Lower lobe of right lung (tissue), 2 donors: ENCODE data around the gene SSTR3. TPM values are rescaled to one million over a fixed set of nuclear protein-coding genes. Genes with fewer than 3 reads are reported as not detected.

Source experiments
- ATAC-seq, 2 donors: fragments of 200-7000 bp; cut with Tn5 transposase; one replicate each; pipeline ENCODE4 v1.9.1; 2020 to 2022; ENCODE audit warnings: mild to moderate bottlenecking in 2 of 2, moderate library complexity in 2 of 2
- DNase-seq: peaks from one replicate; pipeline ENCODE4 v3.0.0-alpha.2; 2020
- H3K27ac ChIP-seq: fragments of 200-600 bp; one replicate; pipeline ENCODE4 v1.8.0; 2022
- H3K27me3 ChIP-seq: fragments of 200-600 bp; one replicate; pipeline ENCODE4 v1.8.0; 2022; ENCODE audit warnings: low read depth
- H3K36me3 ChIP-seq: fragments of 200-600 bp; one replicate; pipeline ENCODE4 v1.8.0; 2022; ENCODE audit warnings: mild to moderate bottlenecking
- H3K4me1 ChIP-seq: fragments of 200-600 bp; one replicate; pipeline ENCODE4 v1.8.0; 2022
- H3K4me3 ChIP-seq: fragments of 200-600 bp; one replicate; pipeline ENCODE4 v1.8.0; 2022; ENCODE audit warnings: mild to moderate bottlenecking
- H3K9me3 ChIP-seq: fragments of 200-600 bp; one replicate; pipeline ENCODE4 v1.8.0; 2022
- intact Hi-C: fragments of 100-400 bp; cut with DNase I; formaldehyde crosslinking; loops from one replicate; pipeline ENCODE4 v1.11.0; 2022
- long read RNA-seq: library from polyadenylated mRNA; unstranded; transcript quantifications from one replicate; pipeline ENCODE4 v2.0.0, GENCODE V29; 2021
- total RNA-seq: library from RNA; stranded (reverse); fragmentation: NEBNext Ultra II Directional; extraction: Animal tissue kit (Norgen Biotek cat#: 25700); gene quantifications from one replicate; pipeline ENCODE4 v1.2.1, GENCODE V29; 2021
- TF ChIP-seq, protein P1 (sequence below): fragments of 200-600 bp; IDR thresholded peaks from one replicate; pipeline ENCODE4 v1.8.0; 2022; ENCODE audit warnings: antibody characterized with exemption, mild to moderate bottlenecking
- donor health status: DM: no; HTN: yes; CAD: no; lungs with severe emphysema.

SSTR3 gene
- total RNA-seq = not detected
- long read RNA-seq = 0 reads

DNA sequence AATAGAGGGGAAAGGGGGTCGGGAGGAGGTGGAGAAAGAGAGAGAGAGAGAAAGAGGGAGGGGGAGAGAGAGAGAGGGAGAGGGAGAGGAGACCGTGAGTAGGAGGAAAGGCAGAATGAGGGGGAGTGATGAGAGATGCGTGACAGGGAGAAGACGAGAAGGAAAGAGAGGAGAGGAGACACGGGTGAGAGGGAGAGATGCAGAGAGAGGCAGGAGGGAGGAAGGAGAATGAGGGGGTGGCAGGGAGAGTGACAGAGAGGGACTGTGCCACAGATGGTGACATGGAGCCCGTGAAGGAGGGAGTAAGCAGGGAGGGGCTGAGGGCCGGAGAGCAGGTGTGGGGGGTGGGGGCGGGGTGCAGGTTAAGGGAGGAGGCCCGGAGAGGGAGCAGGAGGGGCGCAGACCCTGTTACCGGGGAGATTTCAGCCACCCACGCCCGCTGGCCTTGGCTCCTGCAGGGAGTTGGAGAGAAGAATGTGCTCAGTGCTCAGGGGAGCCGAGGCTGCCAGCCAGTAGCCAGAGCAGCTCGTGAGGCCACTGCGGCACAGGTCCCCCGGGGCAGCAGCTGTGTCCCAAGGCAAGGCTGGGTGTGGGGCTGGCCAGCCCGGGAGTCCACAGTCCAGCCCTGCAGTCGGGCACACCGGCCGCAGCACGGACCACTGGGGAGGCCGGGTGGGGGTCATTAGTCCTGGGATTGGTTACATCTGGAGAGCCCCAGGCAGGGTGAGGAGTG, at the start of gene SSTR3:
Gene SSTR3 (minus strand): TSS at position 304 of the 733 bp plus-strand sequence. CDS start 4,674 bp downstream, outside the sequence.
- no peak within 1 kb of the TSS for H3K4me3 ChIP-seq
- H3K9me3 ChIP-seq = no peaks in the 10 kb centered on the region
- H3K4me1 ChIP-seq = no peaks in the 10 kb centered on the region
- H3K27me3 ChIP-seq = peaks cover 4% of the 10 kb centered on the region
- intact Hi-C loops = no loop called here
- peak; percentile 32 for DNase-seq
- TF ChIP-seq, protein P1, sequence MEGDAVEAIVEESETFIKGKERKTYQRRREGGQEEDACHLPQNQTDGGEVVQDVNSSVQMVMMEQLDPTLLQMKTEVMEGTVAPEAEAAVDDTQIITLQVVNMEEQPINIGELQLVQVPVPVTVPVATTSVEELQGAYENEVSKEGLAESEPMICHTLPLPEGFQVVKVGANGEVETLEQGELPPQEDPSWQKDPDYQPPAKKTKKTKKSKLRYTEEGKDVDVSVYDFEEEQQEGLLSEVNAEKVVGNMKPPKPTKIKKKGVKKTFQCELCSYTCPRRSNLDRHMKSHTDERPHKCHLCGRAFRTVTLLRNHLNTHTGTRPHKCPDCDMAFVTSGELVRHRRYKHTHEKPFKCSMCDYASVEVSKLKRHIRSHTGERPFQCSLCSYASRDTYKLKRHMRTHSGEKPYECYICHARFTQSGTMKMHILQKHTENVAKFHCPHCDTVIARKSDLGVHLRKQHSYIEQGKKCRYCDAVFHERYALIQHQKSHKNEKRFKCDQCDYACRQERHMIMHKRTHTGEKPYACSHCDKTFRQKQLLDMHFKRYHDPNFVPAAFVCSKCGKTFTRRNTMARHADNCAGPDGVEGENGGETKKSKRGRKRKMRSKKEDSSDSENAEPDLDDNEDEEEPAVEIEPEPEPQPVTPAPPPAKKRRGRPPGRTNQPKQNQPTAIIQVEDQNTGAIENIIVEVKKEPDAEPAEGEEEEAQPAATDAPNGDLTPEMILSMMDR = no peak
- no peaks in the 10 kb centered on the region for H3K36me3 ChIP-seq
- ATAC-seq = no peak
- no peak within 1 kb of the TSS for H3K27ac ChIP-seq

DNA sequence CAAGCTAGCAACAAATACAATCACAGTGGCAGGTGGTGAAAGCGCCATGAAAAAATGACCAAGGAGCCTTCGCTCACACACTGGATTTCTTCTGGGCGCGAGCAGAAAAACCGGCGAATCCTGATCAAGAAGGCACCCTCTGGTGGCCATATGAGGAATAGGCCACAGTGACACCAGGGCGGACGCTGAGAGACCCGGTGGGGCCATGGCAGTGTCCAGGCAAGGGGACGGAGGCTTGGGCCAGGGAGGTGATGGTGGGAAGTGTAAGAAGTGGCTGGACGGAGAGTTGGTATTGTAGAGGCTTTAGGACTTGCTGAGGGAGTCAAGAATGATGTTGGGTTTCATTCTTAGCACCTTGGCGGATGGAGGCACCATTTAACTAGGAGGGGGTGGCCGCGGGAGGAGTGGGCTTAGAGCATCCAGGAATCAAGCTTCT, 48.6 kb upstream of the SSTR3 start:
- Histone ChIP-seq H3K4me3 (no peak overlapping the region), H3K9me3 (peaks cover 6% of the 10 kb centered on the region), H3K27ac (no peak overlapping the region), H3K36me3 (no peaks in the 10 kb centered on the region), H3K27me3 (peaks cover 40% of the 10 kb centered on the region), H3K4me1 (peaks cover 9% of the 10 kb centered on the region)
- intact Hi-C loops = no loop called here
- TF ChIP-seq, protein P1 = peak; percentile 94
- peak; percentile 73 for DNase-seq
- ATAC-seq = peak; percentile 80 to 82

DNA sequence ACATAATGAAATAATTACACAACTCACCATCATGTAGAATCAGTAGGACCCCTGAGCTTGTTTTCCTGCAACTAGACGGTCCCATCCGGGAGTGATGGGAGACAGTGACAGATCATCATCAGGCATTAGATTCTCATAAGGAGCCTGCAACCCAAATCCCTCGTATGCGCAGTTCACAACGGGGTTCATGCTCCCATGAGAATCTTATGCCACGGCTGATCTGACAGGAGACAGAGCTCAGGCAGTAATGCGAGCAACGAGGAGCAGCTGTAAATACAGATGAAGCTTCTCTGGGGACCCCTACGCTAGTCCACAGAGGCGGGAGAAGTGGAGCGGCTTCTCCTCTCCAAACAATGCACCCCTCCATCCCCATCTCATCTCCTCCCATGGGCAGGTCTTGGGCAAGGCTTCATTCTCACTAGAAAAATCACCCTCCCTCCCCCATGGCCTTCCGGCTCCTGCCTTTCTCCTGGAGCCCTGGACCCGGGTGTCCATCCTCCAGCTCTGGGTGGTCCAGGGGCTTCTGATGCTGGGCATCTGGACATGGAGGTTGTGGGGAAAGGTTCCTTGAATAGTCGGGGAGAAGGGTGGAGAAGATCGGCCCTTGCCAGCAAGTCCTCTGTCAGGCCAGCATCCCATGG, 48.0 kb upstream of the SSTR3 start:
- Histone ChIP-seq H3K4me1 (peaks cover 9% of the 10 kb centered on the region), H3K36me3 (no peaks in the 10 kb centered on the region), H3K9me3 (peaks cover 6% of the 10 kb centered on the region), H3K27me3 (peaks cover 46% of the 10 kb centered on the region), H3K4me3 (no peak overlapping the region), H3K27ac (no peak overlapping the region)
- TF ChIP-seq, protein P1 = no peak
- intact Hi-C loops = no loop called here
- DNase-seq = peak; percentile 13
- ATAC-seq = no peak

DNA sequence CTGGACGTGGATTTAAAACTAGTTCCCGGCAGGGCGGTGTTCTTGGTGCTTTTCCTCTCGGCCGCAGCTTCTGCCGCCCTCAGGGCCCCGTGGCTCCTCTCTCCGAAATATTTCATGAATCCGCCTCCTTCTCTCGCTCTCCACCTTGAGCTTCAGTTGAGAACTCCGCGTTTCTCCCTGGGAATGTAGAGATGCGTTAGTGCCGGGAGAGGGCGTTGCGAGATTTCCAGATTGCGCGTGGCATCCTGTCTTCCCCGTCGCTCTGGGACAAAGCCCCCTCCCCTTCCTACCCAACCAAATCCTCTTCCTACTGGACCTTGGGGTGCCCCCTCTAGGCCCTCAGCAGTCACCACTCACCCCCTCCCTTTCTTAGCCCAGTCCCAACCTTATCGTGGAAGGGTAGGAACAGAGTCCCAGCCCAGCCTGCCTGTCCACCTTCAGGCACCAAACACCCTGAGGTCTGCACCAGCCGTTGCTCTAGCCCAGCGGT, 47.3 kb upstream of the SSTR3 start:
- Histone ChIP-seq H3K27ac (no peak overlapping the region), H3K9me3 (peaks cover 6% of the 10 kb centered on the region), H3K4me3 (no peak overlapping the region), H3K36me3 (no peaks in the 10 kb centered on the region), H3K27me3 (peaks cover 51% of the 10 kb centered on the region), H3K4me1 (peaks cover 9% of the 10 kb centered on the region)
- ATAC-seq = peak; percentile 30 to 42
- intact Hi-C loops = no loop called here
- peak; percentile 46 for DNase-seq
- TF ChIP-seq, protein P1 = peak; percentile 41

DNA sequence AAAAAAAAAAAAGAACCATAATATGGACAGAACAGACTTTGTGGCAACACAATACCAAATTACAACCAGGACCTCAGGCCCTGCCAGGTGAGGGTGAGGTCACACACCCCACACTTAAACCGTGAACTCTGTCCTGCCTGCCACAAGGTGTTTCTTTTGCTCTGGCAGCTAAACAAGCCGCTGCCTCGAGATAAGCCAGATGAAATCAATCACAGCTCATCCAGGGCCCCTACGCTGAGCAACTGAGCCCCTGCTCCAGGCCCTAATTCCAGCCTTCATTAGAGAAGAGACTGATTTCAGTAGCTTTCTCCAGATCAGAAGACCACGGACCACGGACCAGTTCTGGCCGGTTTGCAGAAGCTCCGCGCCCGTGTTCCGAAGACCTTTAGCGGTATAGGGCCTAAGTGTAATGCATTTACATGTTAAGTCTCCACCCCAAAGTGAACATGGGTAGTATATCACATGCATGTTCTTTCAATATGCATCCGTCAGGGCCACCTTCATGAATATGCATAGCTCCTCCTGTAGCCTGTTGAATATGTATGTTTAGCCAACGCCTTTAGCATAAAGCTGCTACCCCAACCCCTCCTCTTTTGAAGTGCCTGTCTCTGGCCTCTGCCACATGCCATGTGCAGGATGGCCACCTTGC, 46.6 kb upstream of the SSTR3 start:
- H3K27ac ChIP-seq = no peak overlapping the region
- ATAC-seq (no peak), DNase-seq (peak; percentile 7)
- peaks cover under 1% of the 10 kb centered on the region for H3K9me3 ChIP-seq
- no peaks in the 10 kb centered on the region for H3K36me3 ChIP-seq
- peaks cover 9% of the 10 kb centered on the region for H3K4me1 ChIP-seq
- no peak overlapping the region for H3K4me3 ChIP-seq
- intact Hi-C loops = no loop called here
- TF ChIP-seq, protein P1 = no peak
- H3K27me3 ChIP-seq = peaks cover 55% of the 10 kb centered on the region
